ENCODE results near the gene OLA1. TPM values are rescaled to one million over a fixed set of nuclear protein-coding genes. Genes with fewer than 3 reads are reported as not detected.

OLA1 gene
- total RNA-seq, 1 experiment from 2014 or later: 124 TPM

- H3K27ac Mint-ChIP-seq (ENCODE audit: unreplicated experiment): no peak overlapping the region
- no peaks in the 10 kb centered on the region for H3K27me3 Mint-ChIP-seq (ENCODE audit: unreplicated experiment)
- TSS peak; percentile 87 for BruUV-seq (replicated peaks)
- H3K4me1 Mint-ChIP-seq (ENCODE audit: low read depth, unreplicated experiment): no peaks in the 10 kb centered on the region
- no peak for DNase-seq
- intact Hi-C loops (cut with micrococcal nuclease; ENCODE audit: unreplicated experiment): no loop called here
- no peak overlapping the region for H3K4me3 Mint-ChIP-seq (ENCODE audit: low read depth, unreplicated experiment)
- no peaks in the 10 kb centered on the region for H3K9me3 Mint-ChIP-seq (ENCODE audit: low read depth, unreplicated experiment)
- TF ChIP-seq, protein P1, sequence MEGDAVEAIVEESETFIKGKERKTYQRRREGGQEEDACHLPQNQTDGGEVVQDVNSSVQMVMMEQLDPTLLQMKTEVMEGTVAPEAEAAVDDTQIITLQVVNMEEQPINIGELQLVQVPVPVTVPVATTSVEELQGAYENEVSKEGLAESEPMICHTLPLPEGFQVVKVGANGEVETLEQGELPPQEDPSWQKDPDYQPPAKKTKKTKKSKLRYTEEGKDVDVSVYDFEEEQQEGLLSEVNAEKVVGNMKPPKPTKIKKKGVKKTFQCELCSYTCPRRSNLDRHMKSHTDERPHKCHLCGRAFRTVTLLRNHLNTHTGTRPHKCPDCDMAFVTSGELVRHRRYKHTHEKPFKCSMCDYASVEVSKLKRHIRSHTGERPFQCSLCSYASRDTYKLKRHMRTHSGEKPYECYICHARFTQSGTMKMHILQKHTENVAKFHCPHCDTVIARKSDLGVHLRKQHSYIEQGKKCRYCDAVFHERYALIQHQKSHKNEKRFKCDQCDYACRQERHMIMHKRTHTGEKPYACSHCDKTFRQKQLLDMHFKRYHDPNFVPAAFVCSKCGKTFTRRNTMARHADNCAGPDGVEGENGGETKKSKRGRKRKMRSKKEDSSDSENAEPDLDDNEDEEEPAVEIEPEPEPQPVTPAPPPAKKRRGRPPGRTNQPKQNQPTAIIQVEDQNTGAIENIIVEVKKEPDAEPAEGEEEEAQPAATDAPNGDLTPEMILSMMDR (IDR thresholded peaks at IDR 0.05; ENCODE audit: unreplicated experiment): no peak
- CTCF ChIA-PET: interaction anchor here (0.6 kb wide), 1 partner anchor 13 kb away, joined by 3 read pairs; no protein-coding TSS in a partner anchor
- H3K36me3 Mint-ChIP-seq (ENCODE audit: insufficient read depth, unreplicated experiment): peaks cover 5% of the 10 kb centered on the region
Measured at GRCh38 chr2:174074831-174075230, 173.5 kb downstream of the OLA1 start.

DNA sequence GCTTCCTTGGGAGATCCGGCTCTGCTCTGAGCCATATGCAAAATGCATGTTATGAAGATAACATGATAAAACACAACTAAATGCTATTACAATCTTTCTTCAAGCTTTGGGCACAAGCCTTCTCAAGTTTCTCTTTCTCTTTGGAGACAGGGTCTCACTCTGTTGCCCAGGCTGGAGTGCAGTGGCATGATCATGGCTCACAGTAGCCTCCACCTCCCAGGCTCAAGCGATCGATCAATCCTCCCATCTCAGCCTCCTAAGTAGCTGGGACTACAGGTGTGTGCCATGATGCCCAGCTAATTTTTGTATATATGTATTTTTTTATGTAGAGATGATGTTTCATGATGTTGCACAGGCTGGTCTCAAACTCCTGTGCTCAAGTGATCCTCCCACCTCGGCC is 175.5 kb downstream of the OLA1 start:
- DNase-seq: no peak
- Mint-ChIP-seq H3K36me3 (ENCODE audit: insufficient read depth, unreplicated experiment) (peaks cover 5% of the 10 kb centered on the region), H3K27me3 (ENCODE audit: unreplicated experiment) (no peaks in the 10 kb centered on the region), H3K4me1 (ENCODE audit: low read depth, unreplicated experiment) (no peaks in the 10 kb centered on the region), H3K9me3 (ENCODE audit: low read depth, unreplicated experiment) (no peaks in the 10 kb centered on the region), H3K4me3 (ENCODE audit: low read depth, unreplicated experiment) (no peak overlapping the region), H3K27ac (ENCODE audit: unreplicated experiment) (no peak overlapping the region)
- TF ChIP-seq, protein P1 (IDR thresholded peaks at IDR 0.05; ENCODE audit: unreplicated experiment): no peak
- CTCF ChIA-PET: no interaction called here
- BruUV-seq (replicated peaks): no TSS peak
- intact Hi-C loops (cut with micrococcal nuclease; ENCODE audit: unreplicated experiment): no loop called here

- Mint-ChIP-seq H3K36me3 (ENCODE audit: insufficient read depth, unreplicated experiment) (peaks cover 5% of the 10 kb centered on the region), H3K27ac (ENCODE audit: unreplicated experiment) (no peak overlapping the region), H3K4me1 (ENCODE audit: low read depth, unreplicated experiment) (no peaks in the 10 kb centered on the region), H3K4me3 (ENCODE audit: low read depth, unreplicated experiment) (no peak overlapping the region), H3K27me3 (ENCODE audit: unreplicated experiment) (no peaks in the 10 kb centered on the region), H3K9me3 (ENCODE audit: low read depth, unreplicated experiment) (no peaks in the 10 kb centered on the region)
- intact Hi-C loops (cut with micrococcal nuclease; ENCODE audit: unreplicated experiment): no loop called here
- no peak for DNase-seq
- BruUV-seq (replicated peaks): no TSS peak
- CTCF ChIA-PET: interaction anchor here (0.6 kb wide), 1 partner anchor 1379 kb away, joined by 3 read pairs; no protein-coding TSS in a partner anchor
- TF ChIP-seq, protein P1 (IDR thresholded peaks at IDR 0.05; ENCODE audit: unreplicated experiment): no peak
Measured at GRCh38 chr2:174072069-174072468, 176.3 kb downstream of the OLA1 start.

DNA sequence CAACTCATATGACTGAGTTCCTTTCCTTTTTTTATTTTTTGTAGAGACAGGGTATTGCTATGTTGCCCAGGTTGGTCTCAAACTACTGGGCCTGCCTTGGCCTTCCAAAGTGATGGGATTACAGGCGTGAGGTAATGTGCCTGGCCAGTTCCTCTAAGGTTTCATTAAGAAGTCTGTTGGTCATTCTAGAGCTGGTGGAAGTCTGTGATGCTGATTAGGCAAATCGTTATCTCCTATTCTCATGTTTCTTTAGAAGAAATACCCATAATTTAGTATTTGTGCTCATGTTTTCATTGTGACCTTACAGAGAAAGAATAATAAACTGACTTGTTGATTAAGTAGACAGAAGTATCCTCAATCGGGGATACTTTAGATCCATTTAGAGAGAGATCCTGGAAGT is 177.0 kb downstream of the OLA1 start:
- Mint-ChIP-seq H3K4me3 (ENCODE audit: low read depth, unreplicated experiment) (no peak overlapping the region), H3K4me1 (ENCODE audit: low read depth, unreplicated experiment) (no peaks in the 10 kb centered on the region), H3K36me3 (ENCODE audit: insufficient read depth, unreplicated experiment) (peaks cover 5% of the 10 kb centered on the region), H3K27me3 (ENCODE audit: unreplicated experiment) (no peaks in the 10 kb centered on the region), H3K27ac (ENCODE audit: unreplicated experiment) (no peak overlapping the region), H3K9me3 (ENCODE audit: low read depth, unreplicated experiment) (peaks cover 3% of the 10 kb centered on the region)
- intact Hi-C loops (cut with micrococcal nuclease; ENCODE audit: unreplicated experiment): no loop called here
- BruUV-seq (replicated peaks): no TSS peak
- DNase-seq: no peak
- TF ChIP-seq, protein P1 (IDR thresholded peaks at IDR 0.05; ENCODE audit: unreplicated experiment): no peak
- CTCF ChIA-PET: no interaction called here

Data from Calu3 (cell line).